ENCODE results near the gene HEY2. TPM values are rescaled to one million over a fixed set of nuclear protein-coding genes. Genes with fewer than 3 reads are reported as not detected.

The HEY2 gene
- total RNA-seq, 6 donors from 2014 or later: 1.3 to 3.3 (median 1.8) TPM

DNA sequence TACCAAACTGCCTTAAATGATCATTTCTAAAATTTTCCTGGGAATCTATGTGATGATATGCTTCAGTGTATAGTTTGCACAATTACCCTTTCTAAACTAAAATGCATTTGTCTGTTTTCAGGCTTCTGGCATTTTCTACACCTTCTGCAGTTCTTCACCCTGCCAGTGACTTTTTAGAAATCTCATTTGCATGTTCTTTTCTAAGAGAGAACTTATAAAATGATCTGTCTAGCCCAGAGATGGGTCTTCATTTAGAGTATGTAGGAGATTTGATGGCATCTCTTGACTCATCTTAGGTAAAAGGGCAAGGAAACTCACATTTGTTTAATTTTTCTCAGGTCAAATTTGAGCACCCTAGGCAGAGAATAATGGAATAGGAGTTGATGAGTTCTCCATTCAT, 59.2 kb downstream of the HEY2 start:
- Histone ChIP-seq H3K27ac (no peak overlapping the region), H3K27me3 (no peaks in the 10 kb centered on the region), H3K4me3 (no peak overlapping the region), H3K4me1 (peaks cover 12 to 41% (median 15%) of the 10 kb centered on the region in 4 donors), H3K9me3 (no peaks in the 10 kb centered on the region), H3K36me3 (no peaks in the 10 kb centered on the region)
- ATAC-seq (ENCODE audit: low FRiP score in 2 of 2) (no peak), DNase-seq (no peak)
- TF ChIP-seq EP300 (IDR thresholded peaks at IDR 0.05) (no peak), POLR2A (IDR thresholded peaks at IDR 0.05) (no peak), POLR2AphosphoS5 (IDR thresholded peaks at IDR 0.05) (no peak)
- TF ChIP-seq, protein P1, sequence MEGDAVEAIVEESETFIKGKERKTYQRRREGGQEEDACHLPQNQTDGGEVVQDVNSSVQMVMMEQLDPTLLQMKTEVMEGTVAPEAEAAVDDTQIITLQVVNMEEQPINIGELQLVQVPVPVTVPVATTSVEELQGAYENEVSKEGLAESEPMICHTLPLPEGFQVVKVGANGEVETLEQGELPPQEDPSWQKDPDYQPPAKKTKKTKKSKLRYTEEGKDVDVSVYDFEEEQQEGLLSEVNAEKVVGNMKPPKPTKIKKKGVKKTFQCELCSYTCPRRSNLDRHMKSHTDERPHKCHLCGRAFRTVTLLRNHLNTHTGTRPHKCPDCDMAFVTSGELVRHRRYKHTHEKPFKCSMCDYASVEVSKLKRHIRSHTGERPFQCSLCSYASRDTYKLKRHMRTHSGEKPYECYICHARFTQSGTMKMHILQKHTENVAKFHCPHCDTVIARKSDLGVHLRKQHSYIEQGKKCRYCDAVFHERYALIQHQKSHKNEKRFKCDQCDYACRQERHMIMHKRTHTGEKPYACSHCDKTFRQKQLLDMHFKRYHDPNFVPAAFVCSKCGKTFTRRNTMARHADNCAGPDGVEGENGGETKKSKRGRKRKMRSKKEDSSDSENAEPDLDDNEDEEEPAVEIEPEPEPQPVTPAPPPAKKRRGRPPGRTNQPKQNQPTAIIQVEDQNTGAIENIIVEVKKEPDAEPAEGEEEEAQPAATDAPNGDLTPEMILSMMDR (IDR thresholded peaks at IDR 0.05): no peak

DNA sequence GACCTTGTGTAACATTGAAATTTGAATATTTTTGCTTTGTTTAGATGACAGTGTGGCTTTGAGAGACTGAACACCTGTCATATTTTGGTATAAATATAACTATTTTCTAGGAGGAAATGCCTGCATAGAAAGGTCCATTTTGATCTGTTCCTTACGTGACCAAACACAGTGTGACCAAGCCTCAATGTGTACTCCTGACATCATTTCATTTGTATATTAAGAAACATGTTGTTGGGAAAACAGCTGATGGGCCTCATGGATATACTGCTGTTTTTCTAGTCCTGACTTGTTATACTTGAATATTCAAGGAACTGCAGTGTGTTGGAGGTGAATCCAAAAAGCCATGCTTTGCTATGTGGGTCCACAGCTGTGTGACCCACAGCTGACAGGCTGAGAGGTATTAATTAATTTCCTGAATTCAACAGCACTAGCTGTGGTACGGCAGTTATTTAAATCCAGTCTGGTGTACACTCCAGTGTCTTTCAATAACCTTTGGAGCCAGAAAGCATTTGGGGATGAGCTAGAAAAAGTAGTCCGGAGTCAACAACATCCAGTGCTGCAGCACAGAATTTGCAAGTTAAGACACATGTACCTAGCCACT, 60.2 kb downstream of the HEY2 start:
- ATAC-seq (ENCODE audit: low FRiP score in 2 of 2): no peak
- H3K27ac ChIP-seq: no peak overlapping the region

DNA sequence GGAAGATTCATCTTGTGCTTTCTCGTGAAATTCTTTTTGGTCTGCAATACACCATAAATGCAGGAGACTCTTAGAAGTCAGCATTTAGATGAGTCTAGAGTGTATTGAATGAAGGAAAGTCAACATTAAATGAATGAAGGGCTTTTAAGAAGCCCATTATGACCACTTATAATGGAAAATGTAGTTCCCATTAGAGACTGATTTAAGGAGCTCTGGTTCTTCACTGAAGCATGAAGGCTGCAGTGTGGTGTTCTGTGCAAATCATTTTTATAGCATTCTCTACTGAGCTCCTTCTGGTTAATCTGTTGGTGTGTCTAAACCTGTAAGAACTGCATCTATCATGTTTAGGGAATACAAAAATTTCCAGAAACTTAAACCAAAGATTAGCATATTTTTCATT, 61.0 kb downstream of the HEY2 start:
- WGBS, 2 donors: 50 to 73% methylated on average over 1 of the region's 1 CpG
- Histone ChIP-seq H3K27me3 (no peaks in the 10 kb centered on the region), H3K4me1 (peaks cover 20 to 54% (median 29%) of the 10 kb centered on the region in 4 donors), H3K36me3 (no peaks in the 10 kb centered on the region), H3K4me3 (no peak overlapping the region), H3K27ac (no peak overlapping the region), H3K9me3 (no peaks in the 10 kb centered on the region)
- DNase-seq (no peak), ATAC-seq (ENCODE audit: low FRiP score in 2 of 2) (no peak)
- TF ChIP-seq POLR2A (IDR thresholded peaks at IDR 0.05) (no peak), POLR2AphosphoS5 (IDR thresholded peaks at IDR 0.05) (no peak), EP300 (IDR thresholded peaks at IDR 0.05) (no peak)
- TF ChIP-seq, protein P1 (IDR thresholded peaks at IDR 0.05): no peak

More for the DNA sequence above, 60.2 kb downstream of the HEY2 start:
- Histone ChIP-seq H3K27me3 (no peaks in the 10 kb centered on the region), H3K4me3 (no peak overlapping the region), H3K4me1 (peaks cover 13 to 46% (median 22%) of the 10 kb centered on the region in 4 donors), H3K9me3 (no peaks in the 10 kb centered on the region), H3K36me3 (no peaks in the 10 kb centered on the region)
- no peak for DNase-seq
- WGBS, 2 donors: 79 to 85% methylated on average over 3 of the region's 3 CpGs
- TF ChIP-seq POLR2A (IDR thresholded peaks at IDR 0.05) (no peak), POLR2AphosphoS5 (IDR thresholded peaks at IDR 0.05) (no peak), EP300 (IDR thresholded peaks at IDR 0.05) (no peak)
- TF ChIP-seq, protein P1 (IDR thresholded peaks at IDR 0.05): no peak

Other genes with a start within 250 kb of the HEY2 start
- 10 to 100 TPM; 33.5 to 75.6 (median 48.9) TPM for gene NCOA7, start 41.3 kb downstream of the HEY2 start, total RNA-seq
- gene HINT3, start 207.1 kb downstream of the HEY2 start, total RNA-seq: 10 to 100 TPM; 16.8 to 35.8 (median 25.2) TPM
- gene TRMT11, start 236.9 kb downstream of the HEY2 start, total RNA-seq: 10 to 100 TPM; 13.8 to 66.0 (median 25.5) TPM